Activated T-cell treated with anti-CD3 and anti-CD28 coated beads, Interleukin-2, amount 50 U/mL, for 24 hours (primary cell): Measurements from ENCODE around the gene HELZ.
"Not testable (repeated sequence)": the region's sequence is repeated elsewhere in the genome, so short reads cannot be mapped to it uniquely, and the experiment has no call there.

Source experiments
- DNase-seq: peaks from one replicate; pipeline ENCODE4 v3.0.0-alpha.2; 2020
- H3K27ac Mint-ChIP-seq: 2 replicates; pipeline ENCODE4 v1.8.0; 2020; ENCODE audit warnings: mild to moderate bottlenecking, mixed read lengths
- H3K27me3 Mint-ChIP-seq: 2 replicates; pipeline ENCODE4 v1.8.0; 2020; ENCODE audit warnings: mixed read lengths
- H3K36me3 Mint-ChIP-seq: 2 replicates; pipeline ENCODE4 v1.8.0; 2020; ENCODE audit warnings: low read depth, mixed read lengths
- H3K4me1 Mint-ChIP-seq: 2 replicates; pipeline ENCODE4 v1.8.0; 2020; ENCODE audit warnings: low read depth, mixed read lengths
- H3K4me3 Mint-ChIP-seq: 2 replicates; pipeline ENCODE4 v1.8.0; 2020; ENCODE audit warnings: mild to moderate bottlenecking, moderate library complexity, mixed read lengths
- H3K9me3 Mint-ChIP-seq: 2 replicates; pipeline ENCODE4 v1.8.0; 2020; ENCODE audit warnings: mixed read lengths

The HELZ gene

GRCh38 chr17:67041531-67041930, 203.5 kb downstream of the HELZ start:
- Mint-ChIP-seq H3K4me3 (no peak overlapping the region), H3K27ac (no peak overlapping the region)

GRCh38 chr17:67041119-67041518, 203.9 kb downstream of the HELZ start:
- not testable (repeated sequence) for H3K9me3 Mint-ChIP-seq, H3K27ac Mint-ChIP-seq, H3K4me3 Mint-ChIP-seq, DNase-seq, H3K36me3 Mint-ChIP-seq, H3K27me3 Mint-ChIP-seq, H3K4me1 Mint-ChIP-seq

More at GRCh38 chr17:67041531-67041930, 203.5 kb downstream of the HELZ start:
- Mint-ChIP-seq H3K9me3 (no peaks in the 10 kb centered on the region), H3K36me3 (no peaks in the 10 kb centered on the region), H3K27me3 (peaks cover under 1% of the 10 kb centered on the region), H3K4me1 (no peaks in the 10 kb centered on the region)
- no peak for DNase-seq

GRCh38 chr17:67040652-67041051, 204.3 kb downstream of the HELZ start:
- H3K27ac Mint-ChIP-seq = no peak overlapping the region

GRCh38 chr17:67038861-67039365, 206.1 kb downstream of the HELZ start:
- H3K36me3 Mint-ChIP-seq = no peaks in the 10 kb centered on the region
- H3K9me3 Mint-ChIP-seq = no peaks in the 10 kb centered on the region
- H3K27me3 Mint-ChIP-seq = peaks cover 4% of the 10 kb centered on the region
- H3K4me1 Mint-ChIP-seq = peaks cover 7% of the 10 kb centered on the region
- H3K4me3 Mint-ChIP-seq = no peak overlapping the region
- no peak overlapping the region for H3K27ac Mint-ChIP-seq
- DNase-seq = no peak

More at GRCh38 chr17:67040652-67041051, 204.3 kb downstream of the HELZ start:
- peaks cover 2% of the 10 kb centered on the region for H3K4me1 Mint-ChIP-seq
- peaks cover 4% of the 10 kb centered on the region for H3K27me3 Mint-ChIP-seq
- no peaks in the 10 kb centered on the region for H3K36me3 Mint-ChIP-seq
- H3K9me3 Mint-ChIP-seq = no peaks in the 10 kb centered on the region
- no peak for DNase-seq
- no peak overlapping the region for H3K4me3 Mint-ChIP-seq

GRCh38 chr17:67035131-67036083, 209.6 kb downstream of the HELZ start:
- no peaks in the 10 kb centered on the region for H3K9me3 Mint-ChIP-seq
- H3K4me3 Mint-ChIP-seq = no peak overlapping the region
- DNase-seq = no peak
- H3K27me3 Mint-ChIP-seq = peaks cover 4% of the 10 kb centered on the region
- no peaks in the 10 kb centered on the region for H3K36me3 Mint-ChIP-seq
- H3K4me1 Mint-ChIP-seq = peaks cover 7% of the 10 kb centered on the region
- no peak overlapping the region for H3K27ac Mint-ChIP-seq

- no peak for DNase-seq
- H3K4me3 Mint-ChIP-seq = no peak overlapping the region
- no peaks in the 10 kb centered on the region for H3K9me3 Mint-ChIP-seq
- H3K4me1 Mint-ChIP-seq = peaks cover 7% of the 10 kb centered on the region
- H3K36me3 Mint-ChIP-seq = no peaks in the 10 kb centered on the region
- no peak overlapping the region for H3K27ac Mint-ChIP-seq
- H3K27me3 Mint-ChIP-seq = peaks cover 4% of the 10 kb centered on the region
These were observed 211.4 kb downstream of the HELZ start for GRCh38 chr17:67033613-67034012.

GRCh38 chr17:67032985-67033384, 212.0 kb downstream of the HELZ start:
- no peak for DNase-seq
- H3K27me3 Mint-ChIP-seq = peaks cover 4% of the 10 kb centered on the region
- no peak overlapping the region for H3K4me3 Mint-ChIP-seq
- peaks cover 7% of the 10 kb centered on the region for H3K4me1 Mint-ChIP-seq
- no peaks in the 10 kb centered on the region for H3K36me3 Mint-ChIP-seq
- H3K9me3 Mint-ChIP-seq = no peaks in the 10 kb centered on the region
- no peak overlapping the region for H3K27ac Mint-ChIP-seq

GRCh38 chr17:67032382-67032781, 212.6 kb downstream of the HELZ start:
- H3K36me3 Mint-ChIP-seq = no peaks in the 10 kb centered on the region
- H3K27me3 Mint-ChIP-seq = peaks cover 4% of the 10 kb centered on the region
- H3K27ac Mint-ChIP-seq = no peak overlapping the region
- H3K4me1 Mint-ChIP-seq = peaks cover 7% of the 10 kb centered on the region
- DNase-seq = no peak
- H3K9me3 Mint-ChIP-seq = no peaks in the 10 kb centered on the region
- no peak overlapping the region for H3K4me3 Mint-ChIP-seq

- DNase-seq = no peak
- no peak overlapping the region for H3K27ac Mint-ChIP-seq
- H3K4me3 Mint-ChIP-seq = no peak overlapping the region
- no peaks in the 10 kb centered on the region for H3K36me3 Mint-ChIP-seq
- peaks cover 5% of the 10 kb centered on the region for H3K4me1 Mint-ChIP-seq
- H3K27me3 Mint-ChIP-seq = no peaks in the 10 kb centered on the region
- H3K9me3 Mint-ChIP-seq = no peaks in the 10 kb centered on the region
These were observed 214.4 kb downstream of the HELZ start for GRCh38 chr17:67030641-67031040.

- no peak overlapping the region for H3K4me3 Mint-ChIP-seq
- H3K27me3 Mint-ChIP-seq = no peaks in the 10 kb centered on the region
- H3K27ac Mint-ChIP-seq = no peak overlapping the region
- no peak for DNase-seq
- no peaks in the 10 kb centered on the region for H3K4me1 Mint-ChIP-seq
- no peaks in the 10 kb centered on the region for H3K9me3 Mint-ChIP-seq
- no peaks in the 10 kb centered on the region for H3K36me3 Mint-ChIP-seq
These were observed 217.9 kb downstream of the HELZ start for GRCh38 chr17:67027031-67027628.

GRCh38 chr17:67026341-67026740, 218.7 kb downstream of the HELZ start:
- DNase-seq = no peak
- H3K27ac Mint-ChIP-seq = no peak overlapping the region
- no peak overlapping the region for H3K4me3 Mint-ChIP-seq
- H3K4me1 Mint-ChIP-seq = no peaks in the 10 kb centered on the region
- no peaks in the 10 kb centered on the region for H3K9me3 Mint-ChIP-seq
- no peaks in the 10 kb centered on the region for H3K27me3 Mint-ChIP-seq
- no peaks in the 10 kb centered on the region for H3K36me3 Mint-ChIP-seq

GRCh38 chr17:67025216-67025792, 219.7 kb downstream of the HELZ start:
- DNase-seq = no peak
- Mint-ChIP-seq H3K4me1 (no peaks in the 10 kb centered on the region), H3K4me3 (no peak overlapping the region), H3K36me3 (no peaks in the 10 kb centered on the region), H3K9me3 (no peaks in the 10 kb centered on the region), H3K27ac (no peak overlapping the region), H3K27me3 (no peaks in the 10 kb centered on the region)

GRCh38 chr17:67024736-67025135, 220.3 kb downstream of the HELZ start:
- no peaks in the 10 kb centered on the region for H3K9me3 Mint-ChIP-seq
- no peak for DNase-seq

GRCh38 chr17:67022451-67022810, 222.6 kb downstream of the HELZ start:
- no peaks in the 10 kb centered on the region for H3K27me3 Mint-ChIP-seq
- no peak overlapping the region for H3K27ac Mint-ChIP-seq
- no peak for DNase-seq
- H3K36me3 Mint-ChIP-seq = no peaks in the 10 kb centered on the region
- H3K9me3 Mint-ChIP-seq = no peaks in the 10 kb centered on the region
- H3K4me1 Mint-ChIP-seq = no peaks in the 10 kb centered on the region
- H3K4me3 Mint-ChIP-seq = no peak overlapping the region

More at GRCh38 chr17:67024736-67025135, 220.3 kb downstream of the HELZ start:
- H3K4me1 Mint-ChIP-seq = no peaks in the 10 kb centered on the region
- H3K27me3 Mint-ChIP-seq = no peaks in the 10 kb centered on the region
- H3K27ac Mint-ChIP-seq = no peak overlapping the region
- H3K36me3 Mint-ChIP-seq = no peaks in the 10 kb centered on the region
- no peak overlapping the region for H3K4me3 Mint-ChIP-seq
